ENCODE results near the gene HDAC10.

HDAC10 gene

DNA sequence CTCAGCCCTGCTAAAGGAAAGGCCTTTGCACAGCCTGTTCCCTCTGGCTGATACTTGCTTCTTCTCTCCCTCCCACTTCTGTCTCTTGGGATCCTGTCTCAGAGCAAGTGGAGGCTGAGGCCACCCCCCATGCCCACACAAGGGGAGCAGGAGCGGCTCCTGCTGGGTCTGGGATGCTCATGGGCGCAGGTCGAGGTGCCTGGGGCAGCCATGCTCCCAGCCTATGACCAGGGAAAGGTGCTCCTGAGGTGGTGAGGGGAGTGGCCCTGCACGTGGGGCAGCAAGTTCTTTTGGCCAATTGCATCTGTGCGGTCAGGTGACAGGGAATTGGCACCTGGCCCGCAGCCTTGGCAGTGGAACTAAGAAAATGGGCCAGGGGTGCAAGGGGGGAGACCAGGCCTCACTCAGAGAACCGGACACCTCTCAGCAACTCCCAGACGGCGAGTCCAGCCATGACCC is 17.6 kb upstream of the HDAC10 start:
- no peak for ATAC-seq
- Mint-ChIP-seq H3K4me1 (peaks cover 42% of the 10 kb centered on the region), H3K4me3 (peak overlapping the region; percentile 23), H3K36me3 (no peaks in the 10 kb centered on the region), H3K27me3 (no peaks in the 10 kb centered on the region), H3K27ac (no peak overlapping the region), H3K9me3 (no peaks in the 10 kb centered on the region)

DNA sequence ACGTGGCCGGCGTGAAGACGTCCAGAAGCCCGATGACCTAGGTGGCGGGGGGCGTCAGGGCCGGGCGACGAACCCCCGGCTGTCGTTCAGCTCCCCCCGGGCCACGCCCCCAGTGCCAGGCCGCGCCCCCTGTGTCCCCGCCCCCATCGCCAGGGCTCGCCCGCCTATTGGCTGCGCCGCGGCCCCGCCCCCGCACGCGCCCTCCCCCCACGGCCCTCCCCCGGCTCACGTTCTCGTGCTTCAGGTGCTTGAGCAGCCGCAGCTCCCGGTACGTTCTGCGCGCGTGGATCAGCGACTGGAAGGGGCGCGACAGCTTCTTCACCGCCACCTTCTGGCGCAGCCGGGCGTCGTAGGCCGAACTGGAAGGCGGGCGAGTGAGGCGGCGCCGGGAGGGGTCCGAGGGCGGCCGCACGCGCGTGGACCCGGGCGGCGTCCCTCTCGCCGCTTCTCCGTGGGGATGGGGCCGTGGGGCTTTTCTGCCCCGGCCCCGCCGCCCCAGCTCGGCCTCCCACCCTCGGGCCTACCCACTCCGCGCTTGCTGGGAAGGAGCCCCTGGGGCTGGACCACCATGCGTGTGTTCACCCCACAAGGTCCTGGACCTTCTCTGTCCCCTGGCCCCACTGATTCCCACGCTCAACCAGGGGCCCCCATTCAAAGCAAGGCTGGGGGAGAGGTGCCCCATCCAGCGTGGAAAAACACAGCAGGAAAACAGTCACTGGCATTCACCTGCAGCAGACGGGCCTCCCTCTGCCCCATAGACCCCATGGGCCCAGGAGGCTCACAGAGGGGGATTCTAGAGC is 16.7 kb upstream of the HDAC10 start:
- H3K36me3 Mint-ChIP-seq, result no peaks in the 10 kb centered on the region
- H3K27ac Mint-ChIP-seq, result no peak overlapping the region
- ATAC-seq, result no peak
- peaks cover 6% of the 10 kb centered on the region for H3K27me3 Mint-ChIP-seq
- peaks cover 48% of the 10 kb centered on the region for H3K4me1 Mint-ChIP-seq
- H3K9me3 Mint-ChIP-seq, result no peaks in the 10 kb centered on the region
- no peak overlapping the region for H3K4me3 Mint-ChIP-seq

DNA sequence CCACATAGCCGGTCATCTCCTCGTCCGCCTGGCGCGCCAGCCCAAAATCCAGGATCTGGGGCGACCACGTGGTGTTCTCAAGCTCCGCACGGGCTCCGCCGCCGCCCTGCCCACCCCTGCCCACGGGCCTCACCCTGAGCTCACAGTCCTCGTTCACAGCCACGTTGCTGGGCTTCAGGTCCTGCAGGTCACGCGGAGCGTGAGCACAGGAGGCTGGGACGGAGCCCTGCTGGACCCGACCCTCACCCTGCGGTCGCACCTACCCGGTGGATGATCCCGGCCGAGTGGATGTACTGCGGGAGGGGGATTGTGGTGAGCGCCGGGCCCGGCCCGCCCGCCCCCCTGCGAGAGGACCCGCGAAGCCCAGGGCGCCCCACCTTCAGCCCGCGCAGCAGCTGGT is 15.9 kb upstream of the HDAC10 start:
- Mint-ChIP-seq H3K27me3 (peaks cover 14% of the 10 kb centered on the region), H3K36me3 (no peaks in the 10 kb centered on the region), H3K4me1 (peaks cover 56% of the 10 kb centered on the region), H3K9me3 (no peaks in the 10 kb centered on the region), H3K4me3 (no peak overlapping the region), H3K27ac (no peak overlapping the region)
- no peak for ATAC-seq

DNA sequence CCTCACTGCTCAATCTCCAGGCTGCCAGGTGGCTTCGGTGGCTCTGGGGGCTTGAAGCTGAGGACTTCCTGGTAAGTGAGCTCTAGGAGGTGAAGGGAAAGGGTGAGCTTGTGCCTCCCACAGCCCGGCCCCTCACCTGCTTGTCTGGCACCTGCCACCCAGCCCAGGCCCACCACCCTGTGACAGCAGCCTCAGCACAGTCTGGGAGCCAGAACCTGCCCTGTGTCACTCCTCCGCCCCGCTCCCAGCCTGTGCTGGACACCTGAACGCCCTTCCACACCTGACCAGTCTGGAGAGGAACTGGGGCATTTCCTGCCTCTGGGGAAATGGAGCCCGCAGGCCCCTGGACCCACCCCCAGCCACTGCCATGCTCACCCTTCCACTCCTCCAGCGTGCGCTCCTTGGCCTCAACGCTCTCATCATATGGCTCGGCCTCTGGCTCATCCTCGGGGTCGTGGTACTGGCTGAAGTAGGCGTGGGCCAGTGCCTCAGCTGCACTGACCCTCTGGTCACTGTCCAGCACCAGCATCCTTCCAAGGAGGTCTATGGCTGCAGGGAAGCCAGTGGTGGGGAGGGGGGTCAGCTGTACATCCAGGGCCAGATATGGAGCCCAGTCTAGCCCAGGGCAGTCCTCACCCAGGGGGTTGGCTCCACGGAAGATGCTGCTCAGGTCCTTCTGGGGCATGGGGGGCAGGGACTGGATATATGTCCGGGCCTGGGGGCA is 14.0 kb upstream of the HDAC10 start:
- Mint-ChIP-seq H3K4me3 (no peak overlapping the region), H3K4me1 (peaks cover 55% of the 10 kb centered on the region), H3K9me3 (no peaks in the 10 kb centered on the region), H3K36me3 (no peaks in the 10 kb centered on the region), H3K27ac (peak overlapping the region; percentile 5), H3K27me3 (peaks cover 23% of the 10 kb centered on the region)
- ATAC-seq, result no peak

DNA sequence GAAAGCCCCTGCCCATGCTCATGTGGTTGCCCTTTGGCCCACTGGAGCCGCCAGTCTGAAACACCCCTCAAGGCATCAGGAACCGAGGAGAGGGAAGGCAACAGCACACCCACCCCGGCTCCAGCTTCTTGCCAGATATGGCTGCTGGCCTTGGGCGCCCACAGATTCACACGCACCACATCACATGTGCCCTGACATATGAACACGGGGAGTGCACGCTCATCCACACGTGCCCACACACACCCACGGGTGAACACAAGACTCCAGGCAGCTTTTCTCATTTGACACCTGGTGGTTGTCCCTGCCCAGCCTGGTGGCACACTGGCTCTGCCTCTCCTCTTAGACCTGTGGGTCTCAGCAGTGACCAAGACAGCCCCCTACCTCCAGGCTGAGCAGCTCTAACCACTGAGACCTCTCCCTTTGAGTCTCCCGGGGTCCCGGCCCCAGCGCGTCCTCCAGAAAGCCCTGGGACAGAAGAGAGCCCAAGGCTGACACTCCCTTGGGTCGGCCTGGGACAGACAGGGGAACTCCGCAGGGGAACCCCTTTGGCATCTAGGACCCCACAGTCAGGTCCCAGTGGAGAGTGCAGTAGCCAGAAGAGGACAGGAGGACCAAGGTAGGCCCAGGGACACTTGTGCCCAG is 13.2 kb upstream of the HDAC10 start:
- H3K27me3 Mint-ChIP-seq, result peaks cover 32% of the 10 kb centered on the region
- peaks cover 50% of the 10 kb centered on the region for H3K4me1 Mint-ChIP-seq
- H3K36me3 Mint-ChIP-seq, result no peaks in the 10 kb centered on the region
- no peaks in the 10 kb centered on the region for H3K9me3 Mint-ChIP-seq
- no peak overlapping the region for H3K4me3 Mint-ChIP-seq
- no peak for ATAC-seq
- no peak overlapping the region for H3K27ac Mint-ChIP-seq

DNA sequence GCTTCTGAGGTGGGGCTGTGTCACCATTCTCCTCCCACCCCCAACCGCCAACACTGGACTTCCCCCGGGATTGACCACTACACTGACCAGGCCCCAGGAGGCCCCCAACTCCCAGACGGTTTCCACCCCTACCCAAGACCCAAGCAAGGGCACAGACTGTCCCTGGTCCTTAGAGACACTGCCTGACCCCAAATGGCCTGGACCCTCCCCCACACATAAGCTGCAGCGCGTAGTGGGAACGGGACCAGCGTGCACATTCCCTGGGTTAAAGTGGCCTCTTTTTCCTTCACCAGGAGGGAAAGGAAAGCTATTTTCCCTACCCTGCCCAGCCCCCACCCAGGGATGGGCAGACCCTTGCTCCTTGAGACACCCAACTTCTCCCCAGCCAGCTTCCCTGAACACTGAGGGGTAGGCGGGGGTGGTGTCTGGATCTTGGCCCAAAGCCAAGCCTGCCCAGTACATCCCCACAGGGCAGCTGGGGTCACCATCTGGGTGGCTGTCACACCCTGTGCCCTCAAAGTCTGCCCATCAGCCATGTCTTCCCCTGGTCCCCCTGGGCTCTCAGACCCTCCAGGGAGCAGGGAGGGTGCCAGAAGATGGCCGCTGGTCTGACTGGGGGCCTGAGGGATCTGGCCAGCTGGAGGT is 12.0 kb upstream of the HDAC10 start:
- no peak overlapping the region for H3K27ac Mint-ChIP-seq
- no peak for ATAC-seq
- peaks cover 43% of the 10 kb centered on the region for H3K27me3 Mint-ChIP-seq
- no peaks in the 10 kb centered on the region for H3K36me3 Mint-ChIP-seq
- H3K4me3 Mint-ChIP-seq, result no peak overlapping the region
- H3K9me3 Mint-ChIP-seq, result no peaks in the 10 kb centered on the region
- H3K4me1 Mint-ChIP-seq, result peaks cover 38% of the 10 kb centered on the region

DNA sequence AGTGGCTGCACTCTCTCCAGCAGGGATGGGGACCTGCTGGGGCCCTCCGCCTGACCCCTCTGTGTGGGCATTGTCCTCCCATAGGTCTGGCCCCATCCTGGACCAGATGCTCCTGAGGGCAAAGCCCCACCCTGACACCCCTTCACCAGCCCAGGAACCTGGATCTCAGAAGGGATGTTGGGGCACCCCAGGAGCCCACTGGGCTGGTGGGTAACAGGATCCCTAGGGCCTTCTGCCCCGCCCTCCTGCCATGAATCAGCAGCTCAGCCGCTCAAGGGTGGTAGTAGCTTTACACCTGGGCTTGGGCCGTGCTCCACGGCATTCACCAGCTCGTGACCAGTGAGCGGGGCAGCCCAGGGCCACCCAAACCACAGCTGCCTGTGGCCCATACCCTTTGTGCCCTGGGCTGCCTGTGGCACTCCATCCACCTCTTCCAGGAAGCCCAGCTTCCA is 11.4 kb upstream of the HDAC10 start:
- H3K27me3 Mint-ChIP-seq, result peaks cover 49% of the 10 kb centered on the region
- no peak for ATAC-seq
- H3K36me3 Mint-ChIP-seq, result no peaks in the 10 kb centered on the region
- peaks cover 37% of the 10 kb centered on the region for H3K4me1 Mint-ChIP-seq
- H3K9me3 Mint-ChIP-seq, result no peaks in the 10 kb centered on the region
- H3K4me3 Mint-ChIP-seq, result peak overlapping the region; percentile 66
- H3K27ac Mint-ChIP-seq, result peak overlapping the region; percentile 53

DNA sequence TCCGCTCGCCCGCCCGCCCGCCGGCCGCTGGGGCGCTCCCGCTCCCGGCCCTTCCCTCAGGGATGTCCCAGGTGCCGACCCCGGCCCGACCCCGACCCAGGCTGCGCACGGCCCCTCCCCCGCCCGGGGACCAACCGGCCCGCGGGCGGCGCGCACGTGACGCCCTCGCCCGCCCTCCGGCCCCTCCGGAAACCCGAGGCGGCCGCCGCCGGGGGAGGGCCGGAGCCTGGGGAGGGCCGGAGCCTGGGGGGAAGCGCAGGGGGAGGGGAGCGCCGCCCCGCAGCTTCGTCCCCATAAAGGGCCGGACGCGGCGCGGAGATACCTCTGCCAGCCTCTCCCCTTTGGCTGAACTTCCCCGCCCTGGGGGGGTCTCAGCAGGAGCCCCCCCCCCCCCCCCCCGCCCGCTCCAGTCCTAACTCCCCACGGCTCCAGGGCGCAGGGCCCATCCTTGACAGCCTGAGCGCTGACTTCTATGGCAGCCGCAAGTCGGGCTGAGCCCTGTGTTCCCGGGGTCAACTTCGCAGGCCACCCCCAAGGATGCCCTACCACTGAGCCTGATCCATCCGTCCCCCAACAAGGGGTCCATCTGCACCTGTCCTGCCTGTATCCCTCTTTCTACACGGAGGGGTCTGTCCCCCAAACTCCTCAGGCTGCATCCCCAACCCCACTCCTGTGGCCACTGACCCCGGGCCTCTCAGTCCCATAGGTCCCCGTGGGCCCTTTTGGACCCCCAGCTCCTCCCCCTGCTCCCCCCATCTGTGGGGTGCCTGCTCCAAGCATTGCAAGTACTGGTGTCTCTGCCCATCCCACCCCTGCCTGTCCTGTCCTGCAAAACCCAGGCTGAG is 10.8 kb upstream of the HDAC10 start, which contains the start of gene MAPK12:
Gene MAPK12, minus strand, starts transcription at position 69 of the 845 bp plus-strand sequence. CDS start 174 bp downstream, outside the sequence.
- H3K4me3 Mint-ChIP-seq, result peak within 1 kb of the TSS; percentile 66
- H3K27ac Mint-ChIP-seq, result peak within 1 kb of the TSS; percentile 53
- peaks cover 55% of the 10 kb centered on the region for H3K27me3 Mint-ChIP-seq
- H3K9me3 Mint-ChIP-seq, result no peaks in the 10 kb centered on the region
- peak; percentile 31 for ATAC-seq
- peaks cover 37% of the 10 kb centered on the region for H3K4me1 Mint-ChIP-seq
- no peaks in the 10 kb centered on the region for H3K36me3 Mint-ChIP-seq

DNA sequence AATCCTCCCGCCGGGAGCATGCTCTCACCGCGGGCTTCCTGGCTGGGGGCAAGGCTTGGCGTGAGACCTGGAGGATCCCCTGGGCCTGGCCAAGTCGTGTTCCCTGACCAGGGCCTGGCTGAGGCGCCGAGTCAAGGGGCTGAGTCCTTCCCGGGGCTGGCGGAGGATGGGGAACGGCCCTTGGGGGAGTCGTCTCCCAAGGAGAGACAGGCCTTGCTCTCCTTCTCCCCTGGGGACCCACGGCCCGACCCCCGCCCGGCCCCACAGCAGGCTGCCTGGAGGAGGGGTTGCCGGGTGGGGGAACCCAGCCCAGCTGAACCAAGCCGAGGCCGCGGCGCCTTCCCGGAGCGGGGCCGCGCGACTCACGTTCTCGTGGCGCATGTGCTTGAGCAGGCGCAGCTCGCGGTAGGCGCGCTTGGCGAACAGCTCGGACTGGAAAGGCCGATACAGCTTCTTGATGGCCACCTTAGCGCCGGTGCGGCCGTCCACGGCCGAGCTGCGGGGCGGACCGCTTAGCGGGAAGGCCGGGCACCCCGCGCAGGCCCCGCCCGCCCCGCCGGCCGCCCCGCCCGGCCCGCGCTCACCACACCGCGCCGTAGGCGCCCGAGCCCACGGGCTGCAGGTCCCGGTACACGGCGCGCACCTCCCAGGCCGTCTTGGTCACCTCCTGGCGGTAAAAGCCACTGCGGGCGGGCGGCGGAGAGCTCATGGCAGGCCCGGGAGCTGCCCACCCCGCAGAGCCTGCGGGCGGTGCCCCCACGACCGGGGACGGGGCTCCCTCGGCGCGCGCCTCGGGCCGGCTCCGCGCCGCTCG is 9.9 kb upstream of the HDAC10 start:
- H3K4me3 Mint-ChIP-seq, result peak overlapping the region; percentile 59
- peak; percentile 37 for ATAC-seq
- H3K27me3 Mint-ChIP-seq, result peaks cover 55% of the 10 kb centered on the region
- H3K36me3 Mint-ChIP-seq, result no peaks in the 10 kb centered on the region
- no peak overlapping the region for H3K27ac Mint-ChIP-seq
- peaks cover 34% of the 10 kb centered on the region for H3K4me1 Mint-ChIP-seq
- H3K9me3 Mint-ChIP-seq, result no peaks in the 10 kb centered on the region

DNA sequence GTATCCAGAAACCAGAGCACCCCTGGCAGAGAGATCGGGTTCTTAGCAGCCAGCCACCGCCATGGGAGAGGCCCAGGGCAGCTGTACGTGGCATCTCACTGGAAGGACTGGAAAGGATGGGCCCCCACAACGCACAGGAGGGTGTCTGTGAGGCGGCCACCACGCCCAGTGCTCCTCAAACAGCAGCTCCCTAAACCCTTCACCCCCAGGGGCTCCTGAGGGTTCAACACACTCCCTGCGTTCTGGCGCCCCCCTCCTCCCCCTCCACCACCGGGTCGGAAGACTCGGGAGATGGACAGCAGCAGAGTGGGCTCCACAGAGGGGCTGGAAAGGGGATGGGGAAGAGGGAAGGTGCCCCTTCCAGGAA is 9.4 kb upstream of the HDAC10 start:
- H3K27me3 Mint-ChIP-seq, result peaks cover 55% of the 10 kb centered on the region
- no peaks in the 10 kb centered on the region for H3K36me3 Mint-ChIP-seq
- H3K27ac Mint-ChIP-seq, result no peak overlapping the region
- H3K9me3 Mint-ChIP-seq, result no peaks in the 10 kb centered on the region
- peaks cover 31% of the 10 kb centered on the region for H3K4me1 Mint-ChIP-seq
- ATAC-seq, result no peak
- H3K4me3 Mint-ChIP-seq, result peak overlapping the region; percentile 59

DNA sequence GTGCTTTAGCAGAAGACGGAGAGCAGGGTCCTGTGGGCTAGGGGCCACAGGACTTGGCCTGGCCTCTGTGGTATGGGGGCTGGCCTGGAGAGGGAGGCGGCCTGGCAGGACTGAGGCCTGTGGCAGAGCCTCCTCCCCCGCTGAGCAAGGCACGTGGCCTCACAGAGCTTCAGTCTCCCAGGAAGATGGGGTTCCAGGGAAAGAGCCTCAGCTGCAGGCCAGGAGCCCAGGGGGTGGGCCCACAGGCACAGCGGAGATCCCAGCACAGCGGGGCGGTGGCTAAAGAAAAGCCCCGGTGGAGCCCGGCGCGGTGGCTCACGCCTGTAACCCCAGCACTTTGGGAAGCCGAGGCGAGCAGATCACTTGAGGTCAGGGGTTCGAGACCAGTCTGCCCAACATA is 8.2 kb upstream of the HDAC10 start:
- H3K4me3 Mint-ChIP-seq, result no peak overlapping the region
- no peaks in the 10 kb centered on the region for H3K36me3 Mint-ChIP-seq
- no peak overlapping the region for H3K27ac Mint-ChIP-seq
- H3K9me3 Mint-ChIP-seq, result no peaks in the 10 kb centered on the region
- peaks cover 20% of the 10 kb centered on the region for H3K4me1 Mint-ChIP-seq
- ATAC-seq, result no peak
- H3K27me3 Mint-ChIP-seq, result peaks cover 55% of the 10 kb centered on the region

DNA sequence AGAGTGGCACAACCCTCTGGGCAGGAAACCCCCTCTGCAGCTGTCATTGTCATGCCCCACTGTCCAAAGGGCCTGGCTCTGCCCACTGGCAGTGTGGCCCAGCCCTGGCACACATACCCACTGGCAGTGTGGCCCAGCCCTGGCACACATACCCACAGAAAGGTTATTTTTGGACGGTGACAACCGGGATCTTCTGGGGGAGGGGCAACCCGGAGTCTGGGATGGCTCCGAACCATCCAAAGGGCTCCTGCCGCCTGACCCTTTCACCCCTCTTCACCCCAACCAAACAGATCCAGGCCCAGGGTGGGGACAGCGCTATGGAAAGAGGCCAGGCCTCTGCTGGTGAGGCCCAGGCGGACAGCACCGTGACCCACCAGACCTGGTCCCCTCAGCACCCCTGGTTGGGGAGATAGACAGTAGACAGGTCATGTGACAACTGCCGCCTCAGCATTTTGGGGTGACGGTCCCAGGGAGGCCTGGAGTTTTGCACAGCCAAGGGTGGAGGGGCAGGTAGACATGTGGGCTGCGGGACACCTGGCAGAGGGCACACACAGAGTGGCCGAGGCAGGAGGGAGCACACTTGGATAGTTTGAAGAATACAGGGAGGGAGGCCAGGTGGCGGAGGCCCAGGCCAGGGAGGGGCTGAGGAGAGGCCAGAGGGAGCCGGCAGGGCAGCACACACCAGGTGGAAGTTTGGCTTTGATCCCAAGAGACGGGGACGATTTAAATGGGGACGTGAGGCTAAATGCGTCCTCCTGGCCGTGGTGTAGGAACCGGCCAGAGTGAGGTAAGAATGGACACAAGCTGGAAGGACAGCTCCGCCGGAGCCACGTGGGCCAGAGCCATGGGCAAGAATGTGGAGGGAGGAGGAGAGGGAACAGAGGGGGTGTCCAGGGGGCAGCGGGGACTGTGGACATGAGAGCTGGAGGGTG is 7.6 kb upstream of the HDAC10 start:
- peaks cover 55% of the 10 kb centered on the region for H3K27me3 Mint-ChIP-seq
- H3K4me3 Mint-ChIP-seq, result no peak overlapping the region
- no peaks in the 10 kb centered on the region for H3K36me3 Mint-ChIP-seq
- H3K9me3 Mint-ChIP-seq, result no peaks in the 10 kb centered on the region
- H3K4me1 Mint-ChIP-seq, result peaks cover 17% of the 10 kb centered on the region
- H3K27ac Mint-ChIP-seq, result no peak overlapping the region
- no peak for ATAC-seq

Measured in stimulated activated memory B cell treated with anti-CD40 and anti-IgM and Interleukin-4, amounts not matched to agents 10 μg/mL and 1 μg/mL and 100 μg/mL, for 72 hours (primary cell).